Smooth muscle cell (in vitro differentiated cells): ENCODE results near the gene PHKA1. TPM values are rescaled to one million over a fixed set of nuclear protein-coding genes. Genes with fewer than 3 reads are reported as not detected.
"Not testable (repeated sequence)": the region's sequence is repeated elsewhere in the genome, so short reads cannot be mapped to it uniquely, and the experiment has no call there.

ENCODE experiments used
- DNase-seq: peaks from one replicate; lab custom pipeline; 2025; ENCODE audit not compliant: unreplicated experiment; lab: John Stamatoyannopoulos, UW
- H2AFZ ChIP-seq: fragments of 200-600 bp; sonication (generic); 2 replicates; pipeline ENCODE4 v1.6.0; 2016; ENCODE audit warnings: antibody characterized with exemption, low read depth, mild to moderate bottlenecking
- H3F3A ChIP-seq: fragments of 200-600 bp; sonication (generic); 2 replicates; pipeline ENCODE4 v1.6.0; 2017; ENCODE audit warnings: antibody characterized with exemption, low read depth
- H3K27ac ChIP-seq: fragments of 200-600 bp; sonication (generic); 2 replicates; pipeline ENCODE4 v1.5.1; 2016; ENCODE audit warnings: low read depth, mild to moderate bottlenecking
- H3K27me3 ChIP-seq: fragments of 200-600 bp; sonication (generic); 2 replicates; pipeline ENCODE4 v1.6.1; 2016; ENCODE audit warnings: low read depth, mild to moderate bottlenecking
- H3K36me3 ChIP-seq: fragments of 200-600 bp; sonication (generic); 2 replicates; pipeline ENCODE4 v1.5.1; 2016; ENCODE audit warnings: low read depth
- H3K4me1 ChIP-seq: fragments of 200-600 bp; sonication (generic); 2 replicates; pipeline ENCODE4 v1.5.1; 2016; ENCODE audit warnings: low read depth
- H3K4me2 ChIP-seq: fragments of 200-600 bp; sonication (generic); 2 replicates; pipeline ENCODE4 v1.6.0; 2016; ENCODE audit warnings: mild to moderate bottlenecking
- H3K4me3 ChIP-seq: fragments of 200-600 bp; sonication (generic); 2 replicates; pipeline ENCODE4 v1.5.1; 2016; ENCODE audit warnings: mild to moderate bottlenecking
- H3K79me2 ChIP-seq: fragments of 200-600 bp; sonication (generic); 2 replicates; pipeline ENCODE4 v1.6.0; 2016; ENCODE audit warnings: low read depth, mild to moderate bottlenecking
- H3K9ac ChIP-seq: fragments of 200-600 bp; sonication (generic); 2 replicates; pipeline ENCODE4 v1.6.0; 2016; ENCODE audit warnings: low read depth
- H3K9me3 ChIP-seq: fragments of 200-600 bp; sonication (generic); replicated peaks from 2 replicates; pipeline ENCODE4 v1.5.1; 2016; ENCODE audit warnings: low read depth
- H4K20me1 ChIP-seq: fragments of 200-600 bp; sonication (generic); 2 replicates; pipeline ENCODE4 v1.6.0; 2016; ENCODE audit warnings: low read depth
- CTCF ChIP-seq: fragments of 200-600 bp; sonication (generic); IDR thresholded peaks from 2 replicates; pipeline ENCODE4 v1.5.1; 2017; ENCODE audit warnings: borderline replicate concordance, mild to moderate bottlenecking, antibody characterized with exemption; ENCODE audit not compliant: insufficient read depth, poor library complexity, severe bottlenecking
- WGBS: methylation state at CpG from one replicate; pipeline ENCODE4 v1.1.7; 2016; ENCODE audit warnings: low lambda C conversion rate; 5-methylcytosine and 5-hydroxymethylcytosine counted together
- polyA plus RNA-seq: library from polyadenylated mRNA; unstranded; fragments of >200 nt; fragmentation: Nextera tagmentation; extraction: Ambion mirVana; gene quantifications from 2 replicates; pipeline ENCODE4 v1.2.1, GENCODE V29; 2016
- total RNA-seq: library from RNA; depleted of rRNA; stranded (reverse); fragments of >200 nt; gene quantifications from 2 replicates; pipeline ENCODE4 v1.2.3, GENCODE V29; 2014

PHKA1 gene
- total and polyA plus RNA-seq, 2 experiments from 2014 or later: 4.5 to 7.9 TPM

- H3K27me3 ChIP-seq: no peaks in the 10 kb centered on the region
- no peaks in the 10 kb centered on the region for H3F3A ChIP-seq
- no peak overlapping the region for H2AFZ ChIP-seq
- no peaks in the 10 kb centered on the region for H3K79me2 ChIP-seq
- H4K20me1 ChIP-seq: no peaks in the 10 kb centered on the region
- 86% methylated on average over 2 of the region's 2 CpGs for WGBS
- H3K9me3 ChIP-seq: no peaks in the 10 kb centered on the region
- no peaks in the 10 kb centered on the region for H3K36me3 ChIP-seq
- DNase-seq: no peak
- H3K27ac ChIP-seq: no peak overlapping the region
- no peak overlapping the region for H3K4me2 ChIP-seq
- TF ChIP-seq CTCF: no peak
- H3K4me1 ChIP-seq: no peaks in the 10 kb centered on the region
- no peak overlapping the region for H3K4me3 ChIP-seq
- no peak overlapping the region for H3K9ac ChIP-seq
Observed at GRCh38 chrX:72604112-72604511, 110.0 kb downstream of the PHKA1 start.

- H3K36me3 ChIP-seq, DNase-seq, H3K4me1 ChIP-seq, H4K20me1 ChIP-seq, H3K9me3 ChIP-seq, H3K27ac ChIP-seq, H3K4me3 ChIP-seq, H2AFZ ChIP-seq, H3K79me2 ChIP-seq, H3K9ac ChIP-seq, H3K4me2 ChIP-seq, H3F3A ChIP-seq, H3K27me3 ChIP-seq: not testable (repeated sequence)
- WGBS: 65% methylated on average over 4 of the region's 4 CpGs
Observed at GRCh38 chrX:72591038-72591437, 123.1 kb downstream of the PHKA1 start.

GRCh38 chrX:72584163-72584562, 129.9 kb downstream of the PHKA1 start:
- Histone ChIP-seq H3F3A (no peaks in the 10 kb centered on the region), H3K9ac (no peak overlapping the region), H3K79me2 (no peaks in the 10 kb centered on the region), H3K9me3 (no peaks in the 10 kb centered on the region), H3K27me3 (no peaks in the 10 kb centered on the region), H3K36me3 (no peaks in the 10 kb centered on the region), H3K4me1 (no peaks in the 10 kb centered on the region), H3K27ac (no peak overlapping the region), H3K4me3 (no peak overlapping the region), H4K20me1 (no peaks in the 10 kb centered on the region), H2AFZ (no peak overlapping the region), H3K4me2 (no peak overlapping the region)
- no peak for DNase-seq
- TF ChIP-seq CTCF: no peak
- 80% methylated on average over 3 of the region's 3 CpGs for WGBS

- no peak overlapping the region for H3K27ac ChIP-seq
- H4K20me1 ChIP-seq: no peaks in the 10 kb centered on the region
- no peaks in the 10 kb centered on the region for H3K4me1 ChIP-seq
- no peaks in the 10 kb centered on the region for H3K36me3 ChIP-seq
- peaks cover 4% of the 10 kb centered on the region for H3K79me2 ChIP-seq
- DNase-seq: no peak
- H3K9me3 ChIP-seq: no peaks in the 10 kb centered on the region
- no peak overlapping the region for H3K4me3 ChIP-seq
- TF ChIP-seq CTCF: no peak
- no peak overlapping the region for H3K9ac ChIP-seq
- no peaks in the 10 kb centered on the region for H3F3A ChIP-seq
- no peaks in the 10 kb centered on the region for H3K27me3 ChIP-seq
- H3K4me2 ChIP-seq: no peak overlapping the region
- no peak overlapping the region for H2AFZ ChIP-seq
- 80% methylated on average over 7 of the region's 7 CpGs for WGBS
Observed at GRCh38 chrX:72576141-72576894, 137.8 kb downstream of the PHKA1 start.
